GM12878 (cell line): Measurements from ENCODE around the gene IL17RA. TPM values are rescaled to one million over a fixed set of nuclear protein-coding genes. Genes with fewer than 3 reads are reported as not detected.

ENCODE experiments used
- ATAC-seq: fragments of 200-7000 bp; cut with Tn5 transposase; 3 replicates; pipeline ENCODE4 v1.9.1; 2020; ENCODE audit warnings: mild to moderate bottlenecking, moderate library complexity
- BruUV-seq: library from RNA; stranded (reverse); fragments of 400-500 nt; replicated peaks from 2 replicates; lab custom pipeline; 2021; lab: Mats Ljungman, UMichigan
- CTCF ChIA-PET: fragments of 300-600 bp; sonication (Branson Sonifier 250); formaldehyde crosslinking; extraction: SDS; loops from one replicate; lab custom pipeline; 2021; ENCODE audit warnings: inconsistent platforms; lab: Yijun Ruan, JAX
- POLR2A ChIA-PET: fragments of 350-600 bp; formaldehyde crosslinking; extraction: SDS; loops from one replicate; lab custom pipeline; 2021; ENCODE audit warnings: inconsistent platforms; lab: Charles Lee
- RAD21 ChIA-PET: fragments of 300-600 bp; sonication (Branson Sonifier 250); formaldehyde crosslinking; loops from one replicate; lab custom pipeline; 2023; ENCODE audit warnings: antibody characterized with exemption; ENCODE audit not compliant: unreplicated experiment; lab: Charles Lee
- SMC1A ChIA-PET: fragments of 300-600 bp; sonication (Branson Sonifier 250); formaldehyde crosslinking; loops from one replicate; lab custom pipeline; 2023; ENCODE audit not compliant: unreplicated experiment, uncharacterized antibody; lab: Charles Lee
- DNase-seq: peaks from one replicate; pipeline ENCODE4 v3.0.0-alpha.2; 2011; ENCODE audit warnings: low read depth, low spot score
- FAIRE-seq: peaks from 3 replicates; lab custom pipeline; 2011; peaks lifted over from hg19 to GRCh38; lab: Jason Lieb, UNC
- H2AFZ ChIP-seq: 2 replicates; pipeline ENCODE4 v1.6.0; 2011; ENCODE audit warnings: low read depth, low read length, control low read depth; ENCODE audit not compliant: control insufficient read depth
- H3K27ac ChIP-seq: 2 replicates; pipeline ENCODE4 v1.5.1; 2011; ENCODE audit warnings: control low read depth; ENCODE audit not compliant: control insufficient read depth, insufficient read depth
- H3K27me3 ChIP-seq, 2 experiments: replicated peaks in 1 of 2; 2 replicates each; pipeline versions ENCODE4 v1.6.0 to v1.6.1; 2011; ENCODE audit warnings: low read length in 1 of 2; ENCODE audit not compliant: control insufficient read depth in 2 of 2, insufficient read depth in 2 of 2
- H3K36me3 ChIP-seq, 2 experiments: 2 replicates each; pipeline ENCODE4 v1.5.1; 2011; ENCODE audit warnings: low read length in 1 of 2; ENCODE audit not compliant: control insufficient read depth in 2 of 2, insufficient read depth in 2 of 2
- H3K4me1 ChIP-seq: 2 replicates; pipeline ENCODE4 v1.6.1; 2011; ENCODE audit warnings: mild to moderate bottlenecking, low read length, moderate library complexity, mixed read lengths; ENCODE audit not compliant: control insufficient read depth, insufficient read depth
- H3K4me2 ChIP-seq: 2 replicates; pipeline ENCODE4 v1.6.0; 2011; ENCODE audit warnings: control low read depth; ENCODE audit not compliant: control insufficient read depth, insufficient read depth
- H3K4me3 ChIP-seq: fragments of 200-600 bp; sonication (generic); 2 replicates; pipeline ENCODE4 v1.5.1; 2016
- H3K79me2 ChIP-seq: 2 replicates; pipeline ENCODE4 v1.6.0; 2011; ENCODE audit warnings: low read length; ENCODE audit not compliant: control insufficient read depth, insufficient read depth
- H3K9ac ChIP-seq: 2 replicates; pipeline ENCODE4 v1.8.0; 2011; ENCODE audit warnings: low read length, control low read depth, mixed read lengths; ENCODE audit not compliant: control insufficient read depth, insufficient read depth
- H3K9me3 ChIP-seq: replicated peaks from 3 replicates; pipeline ENCODE4 v1.5.1; 2011; ENCODE audit warnings: mild to moderate bottlenecking, low read length; ENCODE audit not compliant: control insufficient read depth, insufficient read depth
- H4K20me1 ChIP-seq: 2 replicates; pipeline ENCODE4 v1.6.0; 2011; ENCODE audit not compliant: control insufficient read depth, insufficient read depth
- GATAD2B ChIP-seq: fragments of 450-650 bp; conservative IDR thresholded peaks from 2 replicates; pipeline ENCODE4 v1.6.1; 2017; ENCODE audit warnings: low read depth, mild to moderate bottlenecking, moderate library complexity
- IKZF2 ChIP-seq, 2 experiments: fragments of 450-650 bp; IDR thresholded peaks; 2 replicates each; pipeline ENCODE4 v1.6.1; 2017; ENCODE audit warnings: mild to moderate bottlenecking in 2 of 2, moderate library complexity in 2 of 2
- JUNB ChIP-seq: IDR thresholded peaks from 2 replicates; pipeline ENCODE4 v1.6.1; 2016; ENCODE audit warnings: antibody characterized with exemption, mild to moderate bottlenecking
- RCOR1 ChIP-seq: conservative IDR thresholded peaks from 2 replicates; pipeline ENCODE4 v1.6.1; 2012; ENCODE audit warnings: low read depth, low read length, improper control_type of control experiment
- SMC3 ChIP-seq: IDR thresholded peaks from 2 replicates; pipeline ENCODE4 v1.6.1; 2011; ENCODE audit warnings: low read length, improper control_type of control experiment, borderline replicate concordance
- WRNIP1 ChIP-seq: IDR thresholded peaks from 2 replicates; pipeline ENCODE4 v1.6.1; 2011; ENCODE audit warnings: low read depth, low read length, improper control_type of control experiment, borderline replicate concordance
- WGBS: methylation state at CpG from one replicate; pipeline ENCODE4 v1.1.6; 2016; ENCODE audit warnings: low lambda C conversion rate; ENCODE audit not compliant: insufficient replicate concordance, insufficient coverage; ENCODE audit errors: missing lambda C conversion rate; 5-methylcytosine and 5-hydroxymethylcytosine counted together
- in situ Hi-C: fragments of 300-500 bp; cut with MboI; formaldehyde crosslinking; loops from 9 replicates; pipeline ENCODE4 v1.14.3; 2018; ENCODE audit warnings: mixed read lengths
- intact Hi-C: fragments of 100-400 bp; cut with micrococcal nuclease; formaldehyde crosslinking; loops from one replicate; pipeline ENCODE4 v1.14.2; 2022; ENCODE audit not compliant: unreplicated experiment
- polyA plus RNA-seq, 11 experiments: library from polyadenylated mRNA; depleted of rRNA in 4 of 11; unstranded in 6 of 11; stranded (reverse) in 5 of 11; fragments of >200 nt; fragmentation: Nextera tagmentation in 4 of 11; fragmentation: Illumina TruSeq in 1 of 11; extraction: Ambion mirVana in 4 of 11; extraction: Trizol in 1 of 11; gene quantifications; 1 replicate in 1 of 11; 2 replicates in 10 of 11; pipeline versions ENCODE4 v1.2.1 to v1.2.3, GENCODE V29; 2011 to 2016; ENCODE audit warnings: inconsistent platforms in 2 of 11, missing spikeins in 2 of 11, low read depth in 1 of 11
- total RNA-seq, 4 experiments: library from RNA; depleted of rRNA in 3 of 4; stranded (reverse); fragments of >200 nt in 3 of 4; fragmentation: Illumina TruSeq in 1 of 4; extraction: Trizol in 1 of 4; gene quantifications; 2 replicates each; pipeline versions ENCODE4 v1.2.1 to v1.2.3, GENCODE V29; 2013 to 2021
- TF ChIP-seq, protein P1 (sequence below): fragments of 450-650 bp; IDR thresholded peaks from 2 replicates; pipeline ENCODE4 v1.6.1; 2016; ENCODE audit warnings: mild to moderate bottlenecking
- TF ChIP-seq, protein P2 (sequence below): fragments of 450-650 bp; IDR thresholded peaks from 2 replicates; pipeline ENCODE4 v1.6.1; 2018; ENCODE audit warnings: borderline replicate concordance, mild to moderate bottlenecking; ENCODE audit not compliant: partially characterized antibody

The IL17RA gene
- total and polyA plus RNA-seq, 10 of the 15 experiments (the other 5 are each of a cell fraction or from before 2014, with no cell fraction given) = 0.71 to 10.2 (median 4.2) TPM

DNA sequence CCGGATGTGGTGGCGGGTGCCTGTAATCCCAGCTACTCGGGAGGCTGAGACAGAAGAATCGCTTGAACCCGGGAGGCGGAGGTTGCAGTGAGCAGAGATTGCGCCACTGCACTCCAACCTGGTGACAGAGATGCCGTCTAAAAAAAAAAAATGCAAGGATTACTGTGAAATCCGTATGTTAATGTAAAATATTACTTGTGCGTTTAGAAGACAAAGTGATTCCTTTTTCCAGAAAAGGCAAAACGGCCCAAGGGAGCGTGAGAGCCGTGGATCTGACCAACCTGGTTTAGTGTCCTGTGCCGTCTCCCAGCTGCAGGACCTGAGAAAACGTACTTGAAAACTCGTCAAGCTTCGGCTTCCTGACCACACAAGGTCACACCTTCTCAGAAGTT lies 73.4 kb downstream of the IL17RA start:
- H3K27me3 ChIP-seq = no peaks in the 10 kb centered on the region
- peak overlapping the region; percentile 58 for H3K4me2 ChIP-seq
- no peaks in the 10 kb centered on the region for H3K36me3 ChIP-seq
- H4K20me1 ChIP-seq = no peaks in the 10 kb centered on the region; the same call in 1 of the 2 replicates
- H3K4me1 ChIP-seq = peaks cover 3% of the 10 kb centered on the region; the same call in 1 of the 2 replicates
- peak overlapping the region; percentile 76 for H3K9ac ChIP-seq
- intact Hi-C loops (loop anchor here (10.0 kb wide), 1 partner anchor 333 kb away; the partner anchor contains the start of gene XKR3), in situ Hi-C loops (no loop called here)
- TF ChIP-seq IKZF2 (IDR thresholded peaks at IDR 0.05) (no peak), RCOR1 (no peak), WRNIP1 (no peak), SMC3 (no peak), JUNB (no peak), GATAD2B (no peak)
- TF ChIP-seq, protein P1, sequence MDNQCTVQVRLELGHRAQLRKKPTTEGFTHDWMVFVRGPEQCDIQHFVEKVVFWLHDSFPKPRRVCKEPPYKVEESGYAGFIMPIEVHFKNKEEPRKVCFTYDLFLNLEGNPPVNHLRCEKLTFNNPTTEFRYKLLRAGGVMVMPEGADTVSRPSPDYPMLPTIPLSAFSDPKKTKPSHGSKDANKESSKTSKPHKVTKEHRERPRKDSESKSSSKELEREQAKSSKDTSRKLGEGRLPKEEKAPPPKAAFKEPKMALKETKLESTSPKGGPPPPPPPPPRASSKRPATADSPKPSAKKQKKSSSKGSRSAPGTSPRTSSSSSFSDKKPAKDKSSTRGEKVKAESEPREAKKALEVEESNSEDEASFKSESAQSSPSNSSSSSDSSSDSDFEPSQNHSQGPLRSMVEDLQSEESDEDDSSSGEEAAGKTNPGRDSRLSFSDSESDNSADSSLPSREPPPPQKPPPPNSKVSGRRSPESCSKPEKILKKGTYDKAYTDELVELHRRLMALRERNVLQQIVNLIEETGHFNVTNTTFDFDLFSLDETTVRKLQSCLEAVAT = peak; percentile 68; the same call in 1 of the 2 replicates
- TF ChIP-seq, protein P2, sequence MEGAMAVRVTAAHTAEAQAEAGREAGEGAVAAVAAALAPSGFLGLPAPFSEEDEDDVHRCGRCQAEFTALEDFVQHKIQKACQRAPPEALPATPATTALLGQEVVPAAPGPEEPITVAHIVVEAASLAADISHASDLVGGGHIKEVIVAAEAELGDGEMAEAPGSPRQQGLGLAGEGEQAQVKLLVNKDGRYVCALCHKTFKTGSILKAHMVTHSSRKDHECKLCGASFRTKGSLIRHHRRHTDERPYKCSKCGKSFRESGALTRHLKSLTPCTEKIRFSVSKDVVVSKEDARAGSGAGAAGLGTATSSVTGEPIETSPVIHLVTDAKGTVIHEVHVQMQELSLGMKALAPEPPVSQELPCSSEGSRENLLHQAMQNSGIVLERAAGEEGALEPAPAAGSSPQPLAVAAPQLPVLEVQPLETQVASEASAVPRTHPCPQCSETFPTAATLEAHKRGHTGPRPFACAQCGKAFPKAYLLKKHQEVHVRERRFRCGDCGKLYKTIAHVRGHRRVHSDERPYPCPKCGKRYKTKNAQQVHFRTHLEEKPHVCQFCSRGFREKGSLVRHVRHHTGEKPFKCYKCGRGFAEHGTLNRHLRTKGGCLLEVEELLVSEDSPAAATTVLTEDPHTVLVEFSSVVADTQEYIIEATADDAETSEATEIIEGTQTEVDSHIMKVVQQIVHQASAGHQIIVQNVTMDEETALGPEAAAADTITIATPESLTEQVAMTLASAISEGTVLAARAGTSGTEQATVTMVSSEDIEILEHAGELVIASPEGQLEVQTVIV = no peak
- DNase-seq = no peak
- H3K79me2 ChIP-seq = peaks cover 24% of the 10 kb centered on the region
- peak overlapping the region; percentile 89 for H2AFZ ChIP-seq
- SMC1A ChIA-PET = interaction anchor here (0.9 to 1.6 kb wide), 5 partner anchors 10 to 343 kb away, joined by 3 to 10 read pairs (median 3); no protein-coding TSS in a partner anchor
- peak overlapping the region; percentile 79 for H3K4me3 ChIP-seq
- RAD21 ChIA-PET = interaction anchor here (1.9 kb wide), 1 partner anchor 344 kb away, joined by 7 read pairs; no protein-coding TSS in a partner anchor
- POLR2A ChIA-PET = interaction anchor here (1.2 kb wide), 1 partner anchor 13 kb away, joined by 3 read pairs; no protein-coding TSS in a partner anchor
- WGBS = 45% methylated on average over 17 of the region's 17 CpGs
- H3K9me3 ChIP-seq = no peaks in the 10 kb centered on the region
- CTCF ChIA-PET = interaction anchor here (0.6 to 8.1 kb wide), 4 partner anchors 9 to 343 kb away, joined by 3 to 72 read pairs (median 4); no protein-coding TSS in a partner anchor
- no peak for ATAC-seq
- peak overlapping the region; percentile 61; the same call in 1 of the 2 replicates for H3K27ac ChIP-seq
- no TSS peak for BruUV-seq
- FAIRE-seq = no peak
